ENCODE results near the gene TM7SF2.

The TM7SF2 gene

DNA sequence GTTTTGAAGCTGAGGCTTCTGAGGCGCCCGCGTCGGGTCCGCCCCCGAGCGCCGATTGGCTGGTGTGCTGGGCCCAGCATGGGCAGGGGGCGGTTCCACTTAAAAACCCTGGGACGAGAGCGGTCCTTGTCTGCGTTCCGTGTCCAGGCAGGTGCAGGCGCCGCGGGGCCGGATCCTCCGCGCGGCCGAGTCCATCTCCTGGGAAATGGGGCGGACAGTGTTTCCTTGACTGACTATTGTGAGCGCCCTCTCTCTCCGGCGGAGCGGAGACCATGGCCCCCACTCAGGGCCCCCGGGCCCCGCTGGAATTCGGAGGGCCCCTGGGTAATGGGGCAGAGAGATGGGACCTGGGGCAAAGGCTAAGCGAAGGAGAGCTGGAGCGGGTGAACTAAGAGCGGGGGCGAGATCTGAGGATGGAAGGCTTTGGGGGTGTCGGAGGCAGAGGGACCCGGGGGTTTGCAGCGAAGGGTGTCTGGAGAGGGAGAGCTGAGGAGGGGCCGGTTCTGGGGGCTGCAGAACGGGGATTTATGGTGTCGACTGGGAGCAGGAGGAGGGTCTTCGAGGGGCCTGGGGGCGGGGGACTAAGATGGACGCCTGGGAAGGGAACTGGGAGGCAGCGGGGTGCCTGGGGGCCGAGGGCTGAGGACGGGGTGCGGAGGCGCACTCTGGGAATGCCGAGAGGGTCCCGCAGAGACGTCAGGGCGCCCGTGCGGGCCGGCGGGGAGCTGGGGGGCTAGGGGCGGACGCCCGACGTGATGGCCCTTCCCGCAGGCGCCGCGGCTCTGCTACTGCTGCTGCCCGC, at the start of gene TM7SF2:
TSS of gene TM7SF2 (plus strand) at position 129 of the 802 bp plus-strand sequence. CDS start at position 273, 144 bp downstream.
- FAIRE-seq, result no peak

DNA sequence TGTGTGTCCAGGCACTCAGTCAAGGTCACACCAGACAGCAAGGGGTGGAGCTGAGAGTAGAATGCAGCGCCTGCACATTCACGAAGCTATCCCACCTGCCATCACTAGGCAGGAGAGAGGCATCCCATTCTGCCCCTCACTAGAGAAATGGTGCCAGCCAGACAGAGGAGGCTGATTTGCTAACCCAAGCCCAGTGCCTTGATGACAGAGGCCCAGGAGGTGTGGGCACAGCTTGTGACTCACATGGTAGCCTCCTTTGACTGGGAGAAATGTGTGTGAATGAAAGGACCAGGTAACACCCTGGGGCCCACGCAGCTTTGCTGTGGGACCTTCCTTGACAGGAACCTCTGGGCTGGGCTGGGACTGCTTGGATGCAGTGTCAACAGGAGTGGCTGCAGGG, 48.1 kb upstream of the TM7SF2 start:
- no peak for FAIRE-seq

GRCh38 chr11:65064847-65065240, 46.8 kb upstream of the TM7SF2 start:
- FAIRE-seq, result no peak

DNA sequence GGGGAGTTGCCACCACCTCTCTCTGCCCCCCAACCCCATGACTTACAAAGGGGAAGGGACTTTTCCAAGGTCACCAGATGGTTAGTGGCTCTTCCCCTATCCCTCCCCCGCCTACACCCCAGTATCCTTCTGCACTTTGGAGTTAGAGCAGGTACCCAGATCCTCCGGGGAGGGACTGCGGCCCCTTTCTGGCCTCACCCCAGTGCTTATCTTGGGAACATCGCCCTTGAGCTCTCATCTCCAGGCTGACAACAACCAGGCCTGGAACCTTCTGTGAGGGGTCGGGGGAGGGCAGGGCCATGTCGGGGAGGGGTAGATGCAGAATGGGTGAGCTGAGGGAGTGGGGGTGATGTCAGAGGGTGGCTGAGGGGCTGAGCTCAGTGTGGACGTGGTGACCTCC, 45.8 kb upstream of the TM7SF2 start:
- FAIRE-seq, result no peak

GRCh38 chr11:65066315-65066714, 45.4 kb upstream of the TM7SF2 start:
- no peak for FAIRE-seq

DNA sequence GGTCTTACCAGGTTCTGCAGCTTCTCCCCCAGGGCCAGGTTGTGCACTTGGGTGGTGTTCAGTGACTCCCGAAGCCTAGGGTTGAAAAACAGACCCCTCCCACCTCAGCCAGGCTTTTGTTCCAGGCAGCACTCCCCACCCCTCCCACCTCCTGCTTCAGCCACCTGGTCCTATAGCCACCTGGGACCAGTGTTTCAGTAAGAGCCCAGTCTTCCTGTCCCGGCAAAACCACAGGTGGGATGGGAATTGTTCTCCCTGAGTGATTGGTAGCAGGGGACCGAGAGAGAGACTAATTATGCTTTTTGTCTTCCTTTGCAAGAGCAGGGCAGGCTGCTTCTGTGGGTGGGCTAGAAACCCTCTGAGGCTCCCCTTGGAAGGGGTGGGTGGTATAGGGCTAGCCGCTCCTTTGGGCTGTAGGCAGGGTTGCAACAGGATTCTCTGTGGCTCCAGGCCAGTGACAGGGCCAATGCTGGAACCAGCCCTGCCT, 44.8 kb upstream of the TM7SF2 start:
- FAIRE-seq, result no peak

DNA sequence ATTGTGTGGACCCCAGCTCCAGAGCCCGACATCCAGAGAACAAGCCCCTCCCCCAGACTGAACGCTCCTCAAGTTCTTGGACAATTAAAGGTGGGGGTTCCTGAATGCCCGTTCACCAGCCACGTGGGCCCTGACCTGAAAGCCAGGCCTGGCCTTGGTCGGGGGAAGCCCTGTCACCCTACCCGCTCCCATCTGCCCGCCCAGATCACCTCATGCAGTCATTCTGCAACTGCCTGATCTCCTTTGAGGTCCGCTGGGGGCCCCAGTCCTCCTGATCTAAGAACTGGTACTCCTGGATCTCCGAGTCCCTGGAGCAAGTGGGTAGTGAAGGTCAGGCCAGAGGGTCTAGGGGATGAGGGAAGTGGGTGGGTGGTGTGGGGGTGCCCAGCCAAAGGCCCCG, 44.2 kb upstream of the TM7SF2 start:
- FAIRE-seq, result no peak

DNA sequence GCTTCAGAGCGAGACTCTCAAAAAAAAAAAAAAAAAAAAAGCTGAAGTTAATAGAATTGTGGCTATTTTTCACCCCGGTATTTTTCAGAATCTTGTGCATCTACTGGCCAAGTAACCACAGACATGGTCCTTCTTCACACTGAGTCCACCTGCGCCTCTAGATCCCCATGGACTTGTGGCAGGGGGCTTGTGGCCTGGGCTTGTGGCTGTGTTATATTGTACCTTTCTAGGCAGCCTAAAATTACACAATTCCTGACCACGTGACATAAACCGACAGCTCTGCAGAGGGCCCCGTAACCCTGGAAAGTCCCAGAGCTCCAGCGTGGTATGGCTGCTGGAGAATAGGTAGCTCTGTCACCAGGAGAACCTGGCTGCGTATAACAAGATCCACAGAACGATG, 42.5 kb upstream of the TM7SF2 start:
- FAIRE-seq, result no peak

GRCh38 chr11:65071907-65072630, 39.6 kb upstream of the TM7SF2 start:
- no peak for FAIRE-seq

GRCh38 chr11:65072631-65072966, 39.1 kb upstream of the TM7SF2 start:
- no peak for FAIRE-seq

GRCh38 chr11:65077451-65077850, 34.2 kb upstream of the TM7SF2 start:
- no peak for FAIRE-seq

GRCh38 chr11:65078151-65078550, 33.5 kb upstream of the TM7SF2 start:
- no peak for FAIRE-seq

DNA sequence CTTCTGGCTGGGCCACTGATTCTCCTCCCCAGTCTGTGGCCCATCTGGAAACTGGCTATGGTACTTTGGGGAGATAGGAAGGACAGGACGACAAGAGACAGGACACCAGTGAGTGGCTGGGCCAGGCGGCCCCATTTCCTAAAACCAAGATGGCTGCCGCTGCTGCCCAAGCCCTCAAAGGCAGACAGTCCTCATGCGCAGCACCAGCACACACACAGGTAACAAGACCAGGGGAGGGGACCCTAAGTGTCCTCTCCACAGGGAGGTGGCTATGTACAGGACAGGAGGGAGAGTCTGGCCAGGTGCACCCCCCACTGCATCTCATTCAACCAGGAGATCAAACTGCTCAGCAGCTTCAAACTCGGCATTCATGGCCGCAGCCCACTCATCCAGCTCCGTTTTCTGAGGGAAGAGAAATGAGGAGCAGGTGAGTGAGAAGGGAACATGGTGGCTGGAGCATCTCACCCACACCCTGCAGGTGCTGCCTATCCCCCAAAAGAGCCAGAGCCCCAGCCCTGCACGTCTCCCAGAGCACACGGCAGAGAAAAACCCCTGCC, 32.8 kb upstream of the TM7SF2 start:
- FAIRE-seq, result no peak

GRCh38 chr11:65083134-65083833, 28.4 kb upstream of the TM7SF2 start:
- FAIRE-seq, result no peak

- peak; percentile 83 for FAIRE-seq
Measured at GRCh38 chr11:65083834-65084597, 27.7 kb upstream of the TM7SF2 start, which contains the start of the genes CDCA5 and ZFPL1. CDCA5 (minus strand) TSS chr11:65084040; CDS start chr11:65083978, 62 bp downstream. ZFPL1 (plus strand) TSS chr11:65084222; CDS start chr11:65084699, 477 bp downstream.

DNA sequence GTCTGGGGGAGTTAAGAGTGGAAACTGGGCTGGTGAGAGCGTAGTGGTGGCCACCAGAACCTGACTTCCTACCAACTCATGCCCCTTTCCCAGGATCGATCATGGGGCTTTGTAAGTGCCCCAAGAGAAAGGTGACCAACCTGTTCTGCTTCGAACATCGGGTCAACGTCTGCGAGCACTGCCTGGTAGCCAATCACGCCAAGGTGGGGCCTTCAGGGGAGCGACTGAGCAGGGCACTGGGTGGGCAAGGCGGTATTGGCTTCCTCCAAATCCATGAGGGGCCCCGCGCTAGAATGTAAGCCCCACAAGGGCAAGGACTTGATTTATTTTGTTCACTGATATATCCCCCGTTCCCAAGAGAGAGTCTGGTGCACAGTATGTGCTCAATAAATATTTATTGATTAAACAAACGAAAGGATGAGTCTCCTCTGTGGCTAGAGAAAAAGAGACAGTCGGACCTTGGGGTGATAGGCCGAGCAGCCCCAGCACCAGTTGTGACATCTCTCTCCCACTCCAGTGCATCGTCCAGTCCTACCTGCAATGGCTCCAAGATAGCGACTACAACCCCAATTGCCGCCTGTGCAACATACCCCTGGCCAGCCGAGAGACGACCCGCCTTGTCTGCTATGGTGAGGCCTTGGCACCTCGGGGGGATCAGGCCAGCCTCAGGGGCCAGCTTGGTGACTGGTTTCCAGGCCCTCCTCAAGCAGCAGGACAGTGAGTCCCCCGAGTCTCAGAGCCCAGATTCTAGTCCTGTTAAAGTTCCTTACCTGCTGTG, 26.9 kb upstream of the TM7SF2 start:
- no peak for FAIRE-seq

DNA sequence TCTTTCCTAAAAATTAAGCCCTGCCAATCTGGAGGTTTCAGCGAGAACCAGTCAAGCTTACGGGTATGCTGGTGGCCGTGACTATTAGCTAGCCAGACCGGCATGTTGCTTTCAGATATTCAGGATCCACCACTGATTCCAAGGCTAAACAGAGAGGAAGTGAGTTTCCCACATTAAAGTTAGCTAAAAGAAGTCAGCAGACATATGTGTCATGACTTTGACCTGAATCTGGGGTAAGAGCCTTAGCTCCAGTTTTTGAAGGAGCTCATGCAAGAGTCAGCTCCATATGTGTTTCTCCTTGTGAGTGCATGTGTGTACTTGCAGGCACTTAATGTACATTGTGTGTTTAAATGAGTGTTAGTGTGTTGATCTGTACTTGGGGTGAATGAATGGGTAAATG, 26.2 kb upstream of the TM7SF2 start:
- no peak for FAIRE-seq

- no peak for FAIRE-seq
Measured at GRCh38 chr11:65086809-65087208, 24.9 kb upstream of the TM7SF2 start.

DNA sequence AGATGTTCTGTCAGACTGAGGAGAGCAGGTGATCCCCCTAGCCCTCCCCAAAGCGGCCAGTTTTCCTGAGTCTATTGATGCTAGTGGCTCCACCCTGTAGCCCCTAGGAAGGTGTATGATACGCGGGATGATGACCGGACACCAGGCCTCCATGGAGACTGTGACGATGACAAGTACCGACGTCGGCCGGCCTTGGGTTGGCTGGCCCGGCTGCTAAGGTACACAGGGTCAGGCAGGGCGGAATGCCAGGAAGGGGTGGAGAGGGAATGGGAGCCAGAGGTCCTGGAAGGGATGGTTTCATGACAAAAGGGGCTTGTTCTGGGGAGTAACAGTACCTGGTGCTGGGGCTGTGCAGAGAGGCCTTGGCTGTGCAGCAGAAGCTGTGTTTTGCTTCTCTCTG, 24.5 kb upstream of the TM7SF2 start:
- FAIRE-seq, result no peak

DNA sequence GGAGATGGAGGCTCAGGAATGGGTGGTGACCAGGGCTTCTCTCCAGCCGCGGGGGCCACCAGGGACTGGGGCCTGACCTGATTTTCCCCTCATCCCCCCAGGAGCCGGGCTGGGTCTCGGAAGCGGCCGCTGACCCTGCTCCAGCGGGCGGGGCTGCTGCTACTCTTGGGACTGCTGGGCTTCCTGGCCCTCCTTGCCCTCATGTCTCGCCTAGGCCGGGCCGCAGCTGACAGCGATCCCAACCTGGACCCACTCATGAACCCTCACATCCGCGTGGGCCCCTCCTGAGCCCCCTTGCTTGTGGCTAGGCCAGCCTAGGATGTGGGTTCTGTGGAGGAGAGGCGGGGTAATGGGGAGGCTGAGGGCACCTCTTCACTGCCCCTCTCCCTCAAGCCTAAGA, 23.8 kb upstream of the TM7SF2 start:
- FAIRE-seq, result no peak

- no peak for FAIRE-seq
Measured at GRCh38 chr11:65089621-65090020, 22.1 kb upstream of the TM7SF2 start.

DNA sequence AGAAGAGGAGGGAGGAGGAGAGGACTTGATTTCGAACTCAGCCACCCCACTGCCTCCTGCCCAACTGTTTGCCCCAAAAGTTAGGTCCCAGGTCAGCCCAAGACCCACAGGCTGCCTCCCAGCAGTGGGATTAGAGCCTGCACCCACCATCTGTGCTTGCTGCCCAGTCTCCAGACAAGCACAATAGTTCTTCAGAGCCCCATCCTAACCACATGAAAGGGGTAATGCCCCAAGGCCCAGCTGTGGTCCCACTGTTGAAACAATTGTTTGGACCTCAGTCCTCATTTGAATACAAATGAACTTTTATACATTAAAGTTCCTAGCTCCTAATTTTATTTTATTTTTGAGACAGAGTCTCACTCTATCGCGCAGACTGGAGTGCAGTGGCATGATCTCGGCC, 21.0 kb upstream of the TM7SF2 start:
- FAIRE-seq, result no peak
